Stimulated activated CD4-positive, alpha-beta T cell treated with anti-CD3 and anti-CD28 coated beads, Interleukin-1b, Interleukin-23, amount 100 ng/mL, for 24 hours (primary cell): ENCODE results near the gene SAT2.
"Not testable (repeated sequence)": the region's sequence is repeated elsewhere in the genome, so short reads cannot be mapped to it uniquely, and the experiment has no call there.

Experiments used
- DNase-seq, 4 experiments: peaks; one replicate each; pipeline ENCODE4 v3.0.0-alpha.2; 2020; ENCODE audit warnings: low read depth in 4 of 4, low spot score in 1 of 4

The SAT2 gene

GRCh38 chr17:7634384-7634783 lies 6.8 kb upstream of the SAT2 start:
- no peak for DNase-seq

- DNase-seq, result no peak
These were observed 5.5 kb upstream of the SAT2 start for GRCh38 chr17:7633093-7633492.

DNA sequence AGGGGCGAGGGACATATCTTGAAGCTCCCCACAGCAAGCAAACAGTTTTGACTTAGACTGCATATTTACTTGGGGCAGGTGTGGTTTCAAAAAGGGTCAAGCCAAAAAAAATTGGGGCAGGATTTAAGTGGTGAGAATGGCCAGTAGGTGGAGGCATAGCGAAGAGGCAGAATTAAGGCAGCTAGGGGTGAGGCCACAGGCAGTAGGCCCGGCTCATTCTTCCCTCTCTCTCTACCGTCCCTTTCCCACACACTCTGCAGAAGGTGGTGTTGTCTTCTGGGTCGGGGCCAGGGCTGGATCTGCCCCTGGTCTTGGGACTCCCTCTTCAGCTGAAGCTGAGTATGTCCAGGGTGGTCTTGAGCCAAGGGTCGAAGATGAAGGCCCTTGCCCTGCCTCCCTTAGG lies 4.9 kb upstream of the SAT2 start:
- DNase-seq, result no peak

- no peak for DNase-seq
These were observed 4.1 kb upstream of the SAT2 start for GRCh38 chr17:7631398-7632380.

DNA sequence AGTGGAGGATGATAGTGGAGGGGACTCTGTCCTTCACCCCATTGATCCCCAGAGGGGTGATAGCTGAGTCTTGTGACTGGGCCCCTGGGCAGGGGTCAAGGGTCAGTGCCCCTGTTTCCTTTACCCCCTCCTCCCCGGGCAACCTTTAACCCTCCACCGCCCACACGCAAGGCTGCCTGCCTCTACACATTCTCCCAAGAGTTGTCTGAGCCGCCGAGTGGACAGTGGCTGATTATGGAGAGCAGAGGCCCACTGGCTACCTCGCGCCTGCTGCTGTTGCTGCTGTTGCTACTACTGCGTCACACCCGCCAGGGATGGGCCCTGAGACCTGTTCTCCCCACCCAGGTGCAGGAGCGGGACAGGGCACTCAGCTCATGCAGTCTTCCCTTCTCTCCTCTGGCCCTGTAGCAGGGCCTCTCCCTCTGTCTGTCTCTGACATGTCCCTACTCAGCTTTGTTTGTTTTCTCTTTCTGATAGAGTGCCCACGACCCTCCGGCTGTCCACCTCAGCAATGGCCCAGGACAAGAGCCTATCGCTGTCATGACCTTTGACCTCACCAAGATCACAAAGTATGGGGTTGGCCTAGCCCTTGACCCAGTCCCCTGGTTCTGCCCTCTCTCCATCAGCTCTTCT lies 2.4 kb upstream of the SAT2 start, which contains the start of gene SHBG:
Gene SHBG, plus strand, starts transcription at position 197 of the 633 bp plus-strand sequence. Its CDS starts 38 bp downstream, at position 235.
- DNase-seq, result no peak

DNA sequence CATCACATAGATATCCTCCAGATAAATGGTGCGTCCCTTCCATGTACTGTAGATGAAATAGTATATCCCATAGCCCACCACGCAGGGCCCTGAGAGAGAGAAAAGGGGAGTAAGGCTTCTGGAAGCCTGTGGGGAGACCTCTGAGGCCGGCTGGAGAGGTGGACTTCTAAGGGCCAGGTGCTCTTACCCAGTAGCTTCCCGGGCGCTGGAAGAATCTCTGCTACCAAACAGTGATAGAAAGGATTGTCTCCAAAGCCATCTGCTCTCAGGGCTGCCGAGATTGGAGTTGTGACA lies 718 bp downstream of the SAT2 start:
- DNase-seq, result no peak

DNA sequence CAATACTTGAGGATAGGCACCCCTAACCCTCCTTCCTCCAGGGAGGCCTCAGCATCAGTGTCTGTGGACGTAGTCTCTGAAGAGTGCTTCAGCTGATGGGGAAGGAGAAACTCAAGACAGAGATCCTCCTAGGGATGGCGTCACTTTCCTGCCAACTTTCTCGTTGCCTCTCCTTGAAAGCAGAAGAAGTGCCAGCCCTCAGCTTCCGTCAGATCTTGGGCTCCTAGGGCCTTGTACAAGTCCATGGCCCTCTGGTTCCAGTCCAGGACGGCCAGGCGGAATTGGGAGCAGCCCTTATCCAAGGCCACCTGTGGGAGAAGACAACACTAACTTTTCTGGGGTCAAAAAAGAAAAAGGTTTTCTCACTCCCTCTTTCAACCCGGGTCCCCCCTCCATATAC lies 1.3 kb downstream of the SAT2 start:
- no peak for DNase-seq

GRCh38 chr17:7625749-7626148 lies 1.9 kb downstream of the SAT2 start:
- DNase-seq, result not testable (repeated sequence)

DNA sequence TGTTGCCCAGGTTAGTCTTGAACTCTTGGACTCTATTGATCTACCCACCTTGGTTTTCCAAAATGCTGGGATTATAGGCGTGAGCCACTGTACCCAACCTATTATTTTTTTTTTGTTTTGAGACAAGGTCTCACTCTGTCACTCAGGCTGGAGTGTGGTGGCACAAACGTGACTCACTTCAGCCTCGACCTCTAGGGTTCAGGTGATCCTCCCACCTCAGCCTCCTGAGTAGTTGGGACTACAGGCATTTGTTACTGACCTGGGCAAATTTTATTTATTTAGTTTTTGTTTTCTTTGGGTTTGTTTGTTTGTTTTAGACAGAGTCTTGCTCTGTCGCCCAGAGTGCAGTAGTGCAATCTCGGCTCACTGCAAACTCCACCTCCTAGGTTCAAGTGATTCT lies 4.0 kb downstream of the SAT2 start:
- no peak for DNase-seq

DNA sequence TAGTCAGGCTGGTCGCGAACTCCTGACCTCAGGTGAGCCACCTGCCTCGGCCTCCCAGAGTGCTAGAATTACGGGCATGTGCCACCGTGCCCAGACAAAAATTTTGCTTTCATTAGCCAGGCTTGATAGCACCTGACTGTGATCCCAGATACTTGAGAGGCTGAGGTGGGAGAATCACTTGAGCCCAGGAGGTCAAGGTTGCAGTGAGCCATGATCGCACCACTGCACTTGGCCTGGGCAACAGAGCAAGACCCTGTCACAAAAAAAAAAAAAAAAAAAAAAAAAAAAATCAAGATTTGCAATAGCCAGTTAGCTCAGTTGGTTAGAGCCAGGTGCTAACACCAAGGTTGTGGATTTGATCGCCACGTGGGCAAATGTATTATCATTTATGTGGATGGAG lies 6.8 kb downstream of the SAT2 start:
- no peak for DNase-seq

- DNase-seq, result no peak
These were observed 9.0 kb downstream of the SAT2 start for GRCh38 chr17:7618608-7619007.

DNA sequence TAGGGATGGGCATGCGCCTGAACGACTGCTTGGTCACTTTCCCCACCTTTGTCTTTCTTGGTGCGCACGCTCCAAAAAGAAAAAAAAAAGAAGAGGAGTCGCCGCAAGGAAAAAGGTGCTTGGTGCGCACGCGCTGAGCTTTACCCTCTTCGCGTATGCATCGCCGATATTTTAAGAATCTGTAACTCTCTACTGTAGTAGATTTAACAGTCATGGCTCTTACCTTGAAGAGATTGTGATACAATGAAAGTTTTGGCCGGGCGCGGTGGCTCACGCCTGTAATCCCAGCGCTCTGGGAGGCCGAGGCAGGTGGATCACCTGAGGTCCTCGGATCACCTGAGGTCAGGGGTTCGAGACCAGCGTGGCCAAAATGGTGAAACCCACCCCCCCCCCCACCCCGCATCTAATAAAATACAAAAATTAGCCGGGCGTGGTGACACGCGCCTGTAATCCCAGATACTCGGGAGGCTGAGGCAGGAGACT lies 12.3 kb downstream of the SAT2 start:
- DNase-seq, result no peak

- peak; percentile 94 to 100 (median 97) for DNase-seq
These were observed 13.0 kb downstream of the SAT2 start, which contains the start of gene FXR2 for GRCh38 chr17:7614425-7615264. Gene FXR2 (minus strand): TSS chr17:7614897. CDS start chr17:7614532, 365 bp downstream.

DNA sequence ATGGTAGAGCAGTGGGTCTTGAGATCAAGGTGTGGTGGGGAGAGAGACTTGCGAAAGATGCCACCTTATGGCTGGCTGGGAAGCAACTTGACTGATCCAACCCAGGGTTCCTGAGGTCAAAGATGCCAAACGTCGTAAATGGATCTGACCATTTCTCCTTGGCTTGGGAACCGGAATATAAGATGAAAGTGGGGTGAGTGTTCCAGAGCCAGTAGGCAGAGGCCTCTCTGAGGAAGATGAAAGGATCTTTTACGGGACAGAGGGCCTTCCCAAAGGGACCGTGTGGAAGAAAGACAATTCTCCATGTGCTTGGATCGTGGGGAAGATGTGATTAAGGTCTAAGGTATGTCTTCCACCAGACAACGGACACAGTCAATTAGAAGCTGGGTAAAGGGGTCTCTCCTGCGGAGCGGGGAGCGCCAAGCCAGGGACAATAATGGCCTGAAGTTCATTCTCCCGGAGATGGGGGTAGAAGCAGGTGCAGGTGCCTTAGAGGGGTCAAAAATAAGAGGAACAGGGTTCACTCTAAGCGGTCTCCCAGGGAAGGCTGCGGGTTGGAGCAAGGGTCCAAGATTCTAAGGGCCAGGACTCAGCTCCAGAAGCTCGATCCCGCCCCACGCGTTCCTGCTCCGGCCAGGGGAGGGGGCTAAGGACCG lies 13.7 kb downstream of the SAT2 start:
- no peak for DNase-seq

GRCh38 chr17:7612294-7612640 lies 15.4 kb downstream of the SAT2 start:
- DNase-seq, result no peak

DNA sequence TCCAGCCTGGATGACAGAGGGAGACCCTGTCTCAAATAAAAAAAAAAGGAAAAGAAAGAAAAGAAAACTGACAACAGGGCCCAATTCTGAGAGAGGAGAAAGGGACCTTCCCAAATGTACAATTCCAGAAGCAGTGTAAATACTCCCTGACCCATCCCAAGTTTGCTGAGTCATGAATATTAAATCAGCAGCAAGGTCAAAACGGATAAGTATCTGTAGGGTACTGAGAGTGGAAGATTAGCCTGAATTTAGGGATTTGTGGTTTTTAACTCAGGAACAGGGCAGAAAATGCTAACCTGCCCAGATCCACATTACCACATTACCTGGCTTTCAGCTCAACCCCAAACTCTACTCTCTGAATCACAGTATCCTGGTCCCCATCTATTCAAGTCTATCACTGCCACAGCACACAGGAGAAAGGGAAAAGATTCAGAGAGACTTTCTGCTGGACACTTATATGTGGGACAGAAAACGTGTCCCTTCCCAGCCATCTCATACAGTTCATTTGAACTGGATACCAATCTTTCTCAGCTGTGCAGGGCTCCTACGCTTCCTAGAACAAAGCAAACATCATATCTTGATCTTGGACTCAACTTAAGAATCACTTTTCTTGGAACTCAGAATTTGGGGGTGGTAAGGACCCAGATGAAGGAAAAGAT lies 15.9 kb downstream of the SAT2 start:
- DNase-seq, result no peak

DNA sequence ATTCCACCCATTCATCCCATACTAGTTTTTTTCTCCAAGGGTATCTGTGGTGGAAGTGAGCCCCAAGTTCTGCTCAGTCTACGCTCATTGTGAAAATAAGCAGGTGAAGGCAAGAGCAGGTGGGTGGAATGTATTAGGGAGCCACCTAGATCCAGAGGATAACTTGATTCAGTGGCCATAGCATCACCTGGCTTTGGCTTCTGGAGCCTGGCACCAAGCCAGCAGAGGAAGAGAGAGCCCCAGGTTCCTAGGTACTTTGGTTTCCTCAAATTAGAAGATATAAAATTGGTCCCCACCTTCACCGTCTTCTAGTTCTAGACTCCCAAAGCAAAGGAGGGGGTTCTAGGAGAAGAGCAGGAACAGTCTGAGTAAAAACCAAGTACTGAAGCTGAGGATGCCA lies 17.0 kb downstream of the SAT2 start:
- no peak for DNase-seq

DNA sequence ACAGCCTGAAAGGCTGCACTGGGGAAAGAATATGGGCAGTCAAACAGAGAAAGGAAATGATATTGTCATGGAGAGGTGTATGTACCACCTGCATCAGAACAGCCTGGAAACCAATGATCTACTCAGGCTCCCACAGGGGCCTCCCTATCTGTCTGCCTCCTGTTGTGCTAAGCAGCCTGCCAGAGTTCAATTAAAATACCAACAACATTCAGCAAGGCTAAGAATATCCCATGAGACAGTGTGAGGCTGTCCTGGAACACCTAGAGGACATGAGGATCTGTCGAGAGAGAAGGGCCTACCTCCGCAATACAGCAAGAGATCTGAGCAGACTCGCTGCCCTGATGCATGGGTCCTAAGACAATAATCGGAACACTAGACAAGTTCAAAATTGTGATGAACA lies 21.3 kb downstream of the SAT2 start:
- no peak for DNase-seq

DNA sequence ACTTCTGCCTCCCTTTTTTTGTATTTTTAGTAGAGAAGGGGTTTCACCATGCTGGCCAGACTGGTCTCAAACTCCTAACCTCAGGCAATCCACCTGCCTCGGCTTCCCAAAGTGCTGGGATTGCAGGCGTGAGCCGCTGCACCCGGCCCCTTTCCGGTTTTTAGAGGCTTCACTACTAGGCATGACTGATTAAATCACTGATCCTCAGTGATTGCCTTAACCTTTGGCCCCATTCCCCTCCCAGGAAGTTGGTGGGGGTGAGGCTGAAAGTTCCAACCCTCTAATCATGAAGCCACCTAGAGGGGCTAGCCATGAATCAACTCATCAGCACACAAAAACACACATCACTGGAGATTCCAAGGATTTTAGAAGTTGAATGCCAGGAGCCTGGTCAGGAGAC lies 30.1 kb downstream of the SAT2 start:
- DNase-seq, result not testable (repeated sequence)

- no peak for DNase-seq
These were observed 34.3 kb downstream of the SAT2 start for GRCh38 chr17:7593296-7593695.
